HG03175 (cell line): Measurements from ENCODE around the gene OPN1SW.

ENCODE experiments used
- ATAC-seq: cut with Tn5 transposase; IDR thresholded peaks from one replicate; pipeline ENCODE4 v1.9.1; 2021; ENCODE audit warnings: mild to moderate bottlenecking, moderate library complexity; ENCODE audit not compliant: unreplicated experiment

Gene OPN1SW

GRCh38 chr7:128775744-128776474 is at the start of gene OPN1SW:
TSS of gene OPN1SW (minus strand) at chr7:128775794. CDS start at chr7:128775781, 13 bp downstream.
- ATAC-seq: no peak

- no peak for ATAC-seq
Observed at GRCh38 chr7:128821724-128822123, 46.1 kb upstream of the OPN1SW start.

- no peak for ATAC-seq
Observed at GRCh38 chr7:128818694-128819093, 43.1 kb upstream of the OPN1SW start.

GRCh38 chr7:128815289-128815942 is 39.8 kb upstream of the OPN1SW start:
- no peak for ATAC-seq

- ATAC-seq: no peak
Observed at GRCh38 chr7:128814499-128814898, 38.9 kb upstream of the OPN1SW start.

- no peak for ATAC-seq
Observed at GRCh38 chr7:128812514-128813168, 37.0 kb upstream of the OPN1SW start.

- ATAC-seq: no peak
Observed at GRCh38 chr7:128811631-128812430, 36.2 kb upstream of the OPN1SW start.

GRCh38 chr7:128810997-128811396 is 35.4 kb upstream of the OPN1SW start:
- no peak for ATAC-seq

GRCh38 chr7:128810473-128810872 is 34.9 kb upstream of the OPN1SW start:
- ATAC-seq: no peak

GRCh38 chr7:128809363-128809762 is 33.8 kb upstream of the OPN1SW start:
- no peak for ATAC-seq

- no peak for ATAC-seq
Observed at GRCh38 chr7:128807191-128807590, 31.6 kb upstream of the OPN1SW start.

GRCh38 chr7:128805225-128805624 is 29.6 kb upstream of the OPN1SW start:
- ATAC-seq: no peak

GRCh38 chr7:128804484-128804883 is 28.9 kb upstream of the OPN1SW start:
- no peak for ATAC-seq

- no peak for ATAC-seq
Observed at GRCh38 chr7:128801667-128802418, 26.2 kb upstream of the OPN1SW start.

- no peak for ATAC-seq
Observed at GRCh38 chr7:128801003-128801402, 25.4 kb upstream of the OPN1SW start.

GRCh38 chr7:128800567-128800966 is 25.0 kb upstream of the OPN1SW start:
- no peak for ATAC-seq

- ATAC-seq: no peak
Observed at GRCh38 chr7:128799451-128799850, 23.9 kb upstream of the OPN1SW start.

GRCh38 chr7:128796327-128796726 is 20.7 kb upstream of the OPN1SW start:
- no peak for ATAC-seq

- no peak for ATAC-seq
Observed at GRCh38 chr7:128795129-128795528, 19.5 kb upstream of the OPN1SW start.

- no peak for ATAC-seq
Observed at GRCh38 chr7:128794436-128794835, 18.8 kb upstream of the OPN1SW start.
